T-helper 17 cell (primary cell): Measurements from ENCODE around the gene SHC2. TPM values are rescaled to one million over a fixed set of nuclear protein-coding genes. Genes with fewer than 3 reads are reported as not detected.
"Not testable (repeated sequence)": the region's sequence is repeated elsewhere in the genome, so short reads cannot be mapped to it uniquely, and the experiment has no call there.

ENCODE experiments used
- ATAC-seq: fragments of 150-1000 bp; cut with Tn5 transposase; 2 replicates; pipeline ENCODE4 v1.10.0; 2021; ENCODE audit warnings: mild to moderate bottlenecking, moderate library complexity
- DNase-seq, 3 donors: peaks; one replicate each; pipeline versions ENCODE4 v3.0.0 to v3.0.0-alpha.2; 2020 to 2021
- H3K9me3 ChIP-seq: one replicate; pipeline ENCODE4 v1.7.0; 2013; ENCODE audit warnings: low read length, mild to moderate bottlenecking; ENCODE audit not compliant: control insufficient read depth, poor library complexity, severe bottlenecking
- H3K27ac Mint-ChIP-seq: one replicate; pipeline ENCODE4 v1.8.0; 2022; ENCODE audit warnings: mild to moderate bottlenecking, moderate library complexity, mixed read lengths
- H3K27me3 Mint-ChIP-seq: one replicate; pipeline ENCODE4 v1.8.0; 2022; ENCODE audit warnings: mixed read lengths
- H3K36me3 Mint-ChIP-seq: one replicate; pipeline ENCODE4 v1.8.0; 2022; ENCODE audit warnings: low read depth, mixed read lengths
- H3K4me1 Mint-ChIP-seq: one replicate; pipeline ENCODE4 v1.8.0; 2022; ENCODE audit warnings: mild to moderate bottlenecking, mixed read lengths
- H3K4me3 Mint-ChIP-seq: one replicate; pipeline ENCODE4 v1.8.0; 2022; ENCODE audit warnings: mild to moderate bottlenecking, moderate library complexity, mixed read lengths
- total RNA-seq, 4 donors: library from RNA in 2 of 4; stranded (reverse) in 2 of 4; gene quantifications; one replicate each; pipeline ENCODE4 v1.2.3 and lab custom pipeline; 2022 to 2026

The SHC2 gene
- total RNA-seq, 2 donors from 2014 or later = not detected

DNA sequence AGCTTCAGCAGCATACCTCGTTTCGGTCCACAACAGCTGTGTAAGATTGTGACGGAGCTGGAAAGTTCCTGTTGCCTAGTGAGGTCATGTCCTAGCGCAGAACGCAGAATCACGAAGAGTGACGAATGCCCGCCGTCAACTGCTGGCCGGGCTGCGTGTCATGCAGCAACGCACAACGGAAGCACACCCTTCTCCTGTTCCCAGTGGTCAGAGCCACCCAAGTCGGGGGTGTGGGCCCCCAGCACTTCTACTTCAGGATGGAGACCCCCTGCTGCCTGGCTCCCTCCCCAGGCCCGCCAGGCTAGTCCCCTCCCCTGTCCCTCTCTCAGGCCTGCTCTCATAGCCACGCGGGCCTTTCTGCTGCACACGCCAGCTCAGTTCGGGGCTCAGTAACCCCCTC, 77.8 kb downstream of the SHC2 start:
- H3K27ac Mint-ChIP-seq = no peak overlapping the region
- DNase-seq (no peak), ATAC-seq (no peak)
- H3K9me3 ChIP-seq = no peaks in the 10 kb centered on the region
- peaks cover 45% of the 10 kb centered on the region for H3K27me3 Mint-ChIP-seq
- peaks cover 7% of the 10 kb centered on the region for H3K36me3 Mint-ChIP-seq
- H3K4me3 Mint-ChIP-seq = no peak overlapping the region
- H3K4me1 Mint-ChIP-seq = peaks cover 14% of the 10 kb centered on the region

DNA sequence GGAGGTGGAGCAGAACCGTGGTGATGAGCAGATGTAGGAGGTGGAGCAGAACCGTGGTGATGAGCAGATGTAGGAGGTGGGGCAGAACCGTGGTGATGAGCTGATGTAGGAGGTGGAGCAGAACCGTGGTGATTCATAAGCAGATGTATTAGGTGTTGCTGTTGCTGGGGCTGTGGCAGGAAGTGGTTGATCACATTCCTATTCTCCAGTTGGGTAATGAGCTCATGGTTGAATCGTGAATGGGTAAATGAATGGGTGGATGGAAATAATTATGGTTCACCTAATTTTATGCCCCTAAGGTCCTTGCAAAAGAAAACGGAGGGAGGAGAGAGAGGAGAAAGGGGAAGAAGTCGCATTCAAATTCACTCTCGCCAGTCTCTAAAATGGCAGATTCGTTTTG, 78.3 kb downstream of the SHC2 start:
- not testable (repeated sequence) for H3K36me3 Mint-ChIP-seq, H3K27ac Mint-ChIP-seq, DNase-seq, H3K9me3 ChIP-seq
- H3K4me1 Mint-ChIP-seq = peaks cover 16% of the 10 kb centered on the region
- peaks cover 41% of the 10 kb centered on the region for H3K27me3 Mint-ChIP-seq
- ATAC-seq = peak; percentile 77
- peak overlapping the region; percentile 1 for H3K4me3 Mint-ChIP-seq

DNA sequence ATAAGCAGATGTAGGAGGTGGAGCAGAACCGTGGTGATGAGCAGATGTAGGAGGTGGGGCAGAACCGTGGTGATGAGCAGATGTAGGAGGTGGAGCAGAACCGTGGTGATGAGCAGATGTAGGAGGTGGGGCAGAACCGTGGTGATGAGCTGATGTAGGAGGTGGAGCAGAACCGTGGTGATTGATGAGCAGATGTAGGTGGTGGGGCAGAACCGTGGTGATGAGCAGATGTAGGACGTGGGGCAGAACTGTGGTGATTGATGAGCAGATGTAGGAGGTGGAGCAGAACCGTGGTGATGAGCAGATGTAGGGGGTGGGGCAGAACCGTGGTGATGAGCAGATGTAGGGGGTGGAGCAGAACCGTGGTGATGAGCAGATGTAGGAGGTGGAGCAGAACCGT, 78.9 kb downstream of the SHC2 start:
- not testable (repeated sequence) for H3K27ac Mint-ChIP-seq, DNase-seq, H3K36me3 Mint-ChIP-seq, H3K4me3 Mint-ChIP-seq, H3K9me3 ChIP-seq, ATAC-seq
- H3K27me3 Mint-ChIP-seq = peaks cover 38% of the 10 kb centered on the region
- peaks cover 16% of the 10 kb centered on the region for H3K4me1 Mint-ChIP-seq

DNA sequence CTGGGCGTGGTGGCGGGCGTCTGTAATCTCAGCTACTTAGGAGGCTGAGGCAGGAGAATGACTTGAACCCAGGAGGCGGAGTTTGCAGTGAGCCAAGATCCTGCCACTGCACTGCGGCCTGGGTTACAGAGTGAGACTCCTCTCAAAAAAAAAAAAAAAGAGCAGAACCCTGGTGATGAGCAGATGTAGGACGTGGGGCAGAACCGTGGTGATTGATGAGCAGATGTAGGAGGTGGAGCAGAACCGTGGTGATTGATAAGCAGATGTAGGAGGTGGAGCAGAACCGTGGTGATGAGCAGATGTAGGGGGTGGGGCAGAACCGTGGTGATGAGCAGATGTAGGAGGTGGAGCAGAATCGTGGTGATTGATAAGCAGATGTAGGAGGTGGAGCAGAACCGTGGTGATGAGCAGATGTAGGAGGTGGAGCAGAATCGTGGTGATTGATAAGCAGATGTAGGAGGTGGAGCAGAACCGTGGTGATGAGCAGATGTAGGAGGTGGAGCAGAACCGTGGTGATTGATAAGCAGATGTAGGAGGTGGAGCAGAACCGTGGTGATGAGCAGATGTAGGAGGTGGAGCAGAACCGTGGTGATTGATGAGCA, 80.1 kb downstream of the SHC2 start:
- peak overlapping the region; percentile 53 for H3K4me3 Mint-ChIP-seq
- not testable (repeated sequence) for ATAC-seq, H3K9me3 ChIP-seq, DNase-seq, H3K27ac Mint-ChIP-seq, H3K36me3 Mint-ChIP-seq
- H3K27me3 Mint-ChIP-seq = peaks cover 33% of the 10 kb centered on the region
- peaks cover 16% of the 10 kb centered on the region for H3K4me1 Mint-ChIP-seq

DNA sequence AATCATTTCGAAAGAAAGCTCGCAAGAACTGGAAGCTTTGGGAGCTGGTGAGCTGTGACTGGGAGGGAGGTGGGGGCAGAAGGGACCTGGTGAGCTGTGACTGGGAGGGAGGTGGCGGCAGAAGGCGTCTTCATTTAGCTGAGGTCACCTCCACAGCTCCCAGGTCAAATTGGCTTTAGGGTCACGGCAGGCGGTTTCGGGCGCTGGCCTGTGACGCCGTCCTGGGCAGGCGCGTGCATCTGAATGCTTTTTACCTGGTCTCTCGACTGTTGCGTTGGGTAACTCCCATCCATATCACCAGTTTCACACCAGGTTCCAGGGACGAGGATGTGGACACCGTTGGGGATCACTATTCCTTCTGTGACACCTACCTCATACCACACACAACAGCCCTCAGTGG, 81.0 kb downstream of the SHC2 start:
- peaks cover 9% of the 10 kb centered on the region for H3K36me3 Mint-ChIP-seq
- no peak overlapping the region for H3K27ac Mint-ChIP-seq
- H3K27me3 Mint-ChIP-seq = peaks cover 30% of the 10 kb centered on the region
- ATAC-seq = no peak
- DNase-seq = no peak
- peaks cover 16% of the 10 kb centered on the region for H3K4me1 Mint-ChIP-seq
- no peak overlapping the region for H3K4me3 Mint-ChIP-seq
- H3K9me3 ChIP-seq = no peaks in the 10 kb centered on the region

DNA sequence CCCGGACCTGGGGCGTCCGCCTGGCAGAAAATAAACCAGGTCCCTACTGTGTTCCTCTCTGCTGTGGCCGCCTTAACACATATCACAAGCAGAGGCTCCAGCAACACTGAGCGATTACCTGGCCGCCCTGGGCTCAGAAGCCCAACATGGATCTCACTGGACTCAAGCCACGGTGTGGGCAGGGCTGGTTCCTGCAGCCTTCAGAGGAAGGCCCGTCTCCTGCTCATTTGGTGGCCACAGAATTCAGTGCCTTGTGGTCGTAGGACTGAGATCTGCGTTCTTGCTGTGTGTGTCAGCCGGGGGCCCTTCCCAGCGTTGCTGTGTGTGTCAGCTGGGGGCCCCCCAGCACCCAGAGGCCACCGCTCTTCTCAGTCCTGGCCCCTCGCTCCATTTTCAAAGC, 82.1 kb downstream of the SHC2 start:
- Mint-ChIP-seq H3K27me3 (peaks cover 21% of the 10 kb centered on the region), H3K27ac (no peak overlapping the region), H3K4me3 (no peak overlapping the region), H3K36me3 (peaks cover 9% of the 10 kb centered on the region), H3K4me1 (peaks cover 12% of the 10 kb centered on the region)
- no peak for DNase-seq
- no peak for ATAC-seq
- H3K9me3 ChIP-seq = no peaks in the 10 kb centered on the region

DNA sequence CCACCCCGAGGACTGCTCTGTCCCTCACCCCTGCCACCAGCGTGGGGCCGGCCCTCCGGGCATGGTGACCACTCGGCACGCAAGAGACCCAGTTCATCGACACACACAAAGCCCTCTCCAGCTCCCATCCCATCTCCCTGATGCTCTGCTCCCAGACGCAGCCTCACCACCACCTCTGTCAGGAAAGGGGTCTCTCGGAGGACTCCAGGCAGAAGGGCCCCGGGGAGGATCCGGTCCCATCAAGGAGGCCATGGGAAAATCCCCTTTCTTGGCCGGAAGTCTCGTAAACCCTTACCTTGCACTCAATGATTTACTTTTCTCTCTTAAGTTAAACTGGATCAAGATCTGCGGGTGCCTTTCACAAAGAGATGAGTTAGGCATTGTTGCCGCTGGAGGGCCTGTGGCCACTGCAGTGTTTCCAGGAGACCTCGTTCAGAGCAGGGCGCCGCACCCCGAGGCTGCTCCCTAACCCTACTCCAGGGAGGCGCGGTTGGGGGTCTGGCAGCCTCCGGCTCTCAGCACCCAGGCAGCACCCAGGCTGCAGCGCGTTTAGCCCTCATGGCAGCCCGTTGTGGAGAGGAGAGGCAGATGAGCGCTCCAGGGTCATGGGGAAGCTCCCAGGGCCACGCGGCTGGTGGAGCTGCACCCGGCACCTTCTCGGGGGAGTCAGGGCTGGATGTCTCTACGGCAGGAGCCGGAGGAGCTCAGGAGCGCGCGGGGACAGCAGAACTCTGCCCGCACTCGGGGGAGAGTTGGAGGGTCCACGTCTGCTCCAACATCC, 82.8 kb downstream of the SHC2 start:
- no peak for DNase-seq
- ATAC-seq = no peak
- Mint-ChIP-seq H3K27me3 (peaks cover 17% of the 10 kb centered on the region), H3K36me3 (peaks cover 6% of the 10 kb centered on the region), H3K4me1 (peaks cover 8% of the 10 kb centered on the region), H3K27ac (no peak overlapping the region), H3K4me3 (no peak overlapping the region)
- no peaks in the 10 kb centered on the region for H3K9me3 ChIP-seq

DNA sequence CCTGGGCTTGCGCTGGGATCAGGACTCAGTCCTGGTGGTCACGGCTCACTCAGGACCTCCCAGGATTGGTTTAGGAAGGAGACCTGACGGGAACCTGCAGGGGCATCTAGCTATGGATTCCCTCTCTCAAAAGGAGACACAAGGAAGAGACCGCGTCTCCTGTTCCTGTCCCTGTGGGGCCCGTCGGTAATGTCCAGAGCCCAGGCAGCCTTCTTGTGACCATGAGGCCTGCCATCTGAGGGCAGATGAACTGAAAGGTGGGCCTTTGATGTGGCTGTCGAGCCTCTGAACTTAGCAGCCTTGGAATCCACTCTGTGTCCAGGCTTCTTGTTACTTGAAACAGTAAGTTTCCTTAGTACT, 84.7 kb downstream of the SHC2 start:
- DNase-seq = no peak
- ATAC-seq = no peak
- H3K9me3 ChIP-seq = no peaks in the 10 kb centered on the region
- H3K4me1 Mint-ChIP-seq = peaks cover 2% of the 10 kb centered on the region
- H3K27me3 Mint-ChIP-seq = peaks cover 34% of the 10 kb centered on the region
- H3K36me3 Mint-ChIP-seq = peaks cover 2% of the 10 kb centered on the region
- no peak overlapping the region for H3K4me3 Mint-ChIP-seq
- H3K27ac Mint-ChIP-seq = no peak overlapping the region

DNA sequence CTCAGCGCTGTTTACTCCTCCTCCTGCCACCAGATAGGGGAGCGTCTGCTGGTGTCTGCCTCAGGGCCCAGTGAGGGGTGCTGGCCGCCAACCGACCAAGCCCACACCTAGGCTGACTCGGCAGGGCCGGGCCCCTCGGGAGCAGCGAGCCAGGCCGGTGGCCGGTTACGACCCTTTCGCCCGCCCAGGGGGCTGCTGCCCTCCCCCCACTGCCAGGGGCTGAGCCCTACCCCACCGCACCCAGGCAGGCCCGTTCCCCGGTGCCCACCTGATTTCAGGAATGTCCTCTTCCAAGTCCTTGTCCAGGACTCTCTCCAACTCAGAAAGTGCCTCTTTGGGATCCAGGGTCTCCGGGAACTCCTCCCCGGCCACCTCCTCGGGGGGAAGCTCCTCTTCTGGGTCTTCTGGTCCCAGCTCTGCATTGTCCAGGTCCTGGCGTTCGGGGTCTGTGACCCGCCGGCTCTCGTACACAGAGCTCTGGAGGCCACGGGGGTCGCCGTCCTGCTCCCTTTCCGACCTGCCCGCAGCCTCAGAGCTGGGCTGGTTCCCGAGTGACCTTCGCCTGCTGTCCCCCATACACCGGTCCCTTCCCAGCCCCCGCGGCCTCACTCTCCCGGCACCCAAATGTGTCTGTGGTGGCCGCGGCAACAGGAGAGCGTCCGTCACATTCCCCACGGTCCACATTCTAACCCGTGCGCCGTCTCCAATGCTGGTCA, 85.3 kb downstream of the SHC2 start:
- DNase-seq (no peak), ATAC-seq (no peak)
- peaks cover 2% of the 10 kb centered on the region for H3K36me3 Mint-ChIP-seq
- no peak overlapping the region for H3K4me3 Mint-ChIP-seq
- peaks cover 36% of the 10 kb centered on the region for H3K27me3 Mint-ChIP-seq
- peaks cover 2% of the 10 kb centered on the region for H3K4me1 Mint-ChIP-seq
- no peaks in the 10 kb centered on the region for H3K9me3 ChIP-seq
- no peak overlapping the region for H3K27ac Mint-ChIP-seq

DNA sequence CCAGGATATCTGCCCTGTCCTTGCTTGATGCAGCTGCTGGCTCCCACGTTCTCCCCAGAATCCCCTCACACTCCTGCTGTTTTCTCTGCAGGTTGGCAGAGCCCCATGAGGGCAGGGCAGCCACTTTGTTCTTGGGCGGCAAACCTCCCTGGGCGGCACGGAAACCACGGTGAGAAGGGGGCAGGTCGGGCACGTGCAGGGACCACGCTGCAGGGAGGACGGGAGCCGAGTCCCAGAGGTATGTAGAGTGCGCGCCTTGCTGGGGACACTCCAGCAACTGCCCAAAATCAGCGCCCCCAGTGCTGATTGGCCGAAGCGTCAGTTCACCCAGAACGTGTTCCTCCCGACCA, 86.0 kb downstream of the SHC2 start:
- no peak for ATAC-seq
- Mint-ChIP-seq H3K4me1 (peaks cover 2% of the 10 kb centered on the region), H3K36me3 (peaks cover 2% of the 10 kb centered on the region), H3K27me3 (peaks cover 33% of the 10 kb centered on the region), H3K27ac (no peak overlapping the region), H3K4me3 (no peak overlapping the region)
- no peak for DNase-seq
- H3K9me3 ChIP-seq = no peaks in the 10 kb centered on the region

DNA sequence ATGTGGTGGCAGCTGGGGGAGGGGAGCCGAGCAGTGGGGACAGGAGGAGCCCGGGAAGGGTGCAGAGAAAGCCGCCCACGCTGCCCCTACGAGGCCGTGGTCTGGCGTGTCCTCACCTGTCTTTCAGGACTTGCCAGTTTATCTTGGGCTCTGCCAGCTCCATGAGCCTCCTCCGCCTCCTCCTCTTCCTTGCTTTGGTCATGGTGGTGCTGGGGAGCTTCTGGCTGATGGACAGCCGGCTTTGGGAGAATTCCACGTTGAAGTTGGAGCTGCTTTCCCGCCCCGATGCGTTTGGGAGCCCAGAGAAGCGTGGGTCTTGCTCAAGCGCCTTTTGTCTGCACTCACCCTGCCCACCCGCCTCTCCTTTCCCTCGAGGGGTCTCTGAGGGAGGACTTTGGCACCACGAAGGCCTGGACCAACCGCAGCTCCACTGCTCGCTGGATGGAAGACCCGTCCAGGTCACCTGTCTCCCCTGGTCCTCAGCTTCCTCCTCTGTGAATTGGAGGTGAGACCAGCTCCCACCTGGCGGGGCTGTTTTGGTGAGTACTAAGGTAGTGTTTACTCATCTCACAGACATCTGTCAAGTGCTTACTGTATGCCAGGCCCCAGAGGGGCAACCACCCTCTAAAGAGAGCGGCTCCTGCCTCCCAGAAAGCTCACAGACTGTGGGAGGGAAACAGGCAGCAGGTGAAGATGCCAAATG, 86.5 kb downstream of the SHC2 start:
- no peaks in the 10 kb centered on the region for H3K9me3 ChIP-seq
- Mint-ChIP-seq H3K27ac (no peak overlapping the region), H3K27me3 (peaks cover 37% of the 10 kb centered on the region), H3K4me3 (no peak overlapping the region), H3K36me3 (peaks cover 2% of the 10 kb centered on the region), H3K4me1 (peaks cover 2% of the 10 kb centered on the region)
- DNase-seq = no peak
- no peak for ATAC-seq

DNA sequence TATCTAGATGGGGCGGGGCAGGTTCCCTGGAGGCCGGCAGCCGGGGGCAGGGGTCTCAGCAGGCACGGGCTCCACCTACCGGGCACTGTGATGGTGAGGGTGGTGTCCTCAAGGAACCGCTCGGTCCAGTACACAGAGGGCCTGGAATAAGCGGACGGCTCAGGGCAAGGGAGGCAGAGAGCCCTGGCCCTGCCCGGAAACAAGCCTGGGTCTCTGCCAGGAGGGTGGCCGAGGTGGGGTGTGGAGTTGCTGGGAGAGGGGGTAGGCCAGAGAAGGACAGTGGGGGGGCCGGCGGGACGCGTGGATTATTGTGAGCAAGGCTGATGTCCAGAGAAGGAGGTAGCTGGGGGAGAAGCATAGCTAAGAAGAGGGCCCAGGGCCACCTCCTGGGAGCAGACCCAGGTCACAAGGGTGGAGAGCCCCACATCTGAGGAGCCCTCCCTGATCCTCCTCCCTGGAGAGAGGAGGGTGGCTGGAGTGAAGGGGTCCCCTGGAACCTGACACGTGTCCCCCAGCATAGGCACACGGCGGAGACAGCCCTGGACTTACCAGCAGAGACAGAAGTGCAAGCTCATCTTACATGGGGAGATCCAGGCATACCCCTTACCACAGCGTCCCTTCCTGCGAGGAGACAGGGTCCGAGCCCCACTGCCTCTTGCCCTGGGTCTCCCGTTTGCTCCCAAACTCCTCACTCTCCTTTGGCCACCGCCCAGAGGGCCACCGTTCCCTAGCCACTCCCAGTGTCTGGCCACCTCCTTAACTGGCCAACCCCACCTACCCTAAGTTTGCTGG, 87.2 kb downstream of the SHC2 start:
- H3K9me3 ChIP-seq = no peaks in the 10 kb centered on the region
- Mint-ChIP-seq H3K4me3 (no peak overlapping the region), H3K4me1 (peaks cover 2% of the 10 kb centered on the region), H3K36me3 (peaks cover 2% of the 10 kb centered on the region), H3K27me3 (peaks cover 40% of the 10 kb centered on the region), H3K27ac (no peak overlapping the region)
- ATAC-seq = no peak
- no peak for DNase-seq
